ENCODE data around the gene OTUB1.
A peak's percentile ranks its signal among the peaks of the same experiment; 100 is the strongest.

- TF ChIP-seq, protein P1, sequence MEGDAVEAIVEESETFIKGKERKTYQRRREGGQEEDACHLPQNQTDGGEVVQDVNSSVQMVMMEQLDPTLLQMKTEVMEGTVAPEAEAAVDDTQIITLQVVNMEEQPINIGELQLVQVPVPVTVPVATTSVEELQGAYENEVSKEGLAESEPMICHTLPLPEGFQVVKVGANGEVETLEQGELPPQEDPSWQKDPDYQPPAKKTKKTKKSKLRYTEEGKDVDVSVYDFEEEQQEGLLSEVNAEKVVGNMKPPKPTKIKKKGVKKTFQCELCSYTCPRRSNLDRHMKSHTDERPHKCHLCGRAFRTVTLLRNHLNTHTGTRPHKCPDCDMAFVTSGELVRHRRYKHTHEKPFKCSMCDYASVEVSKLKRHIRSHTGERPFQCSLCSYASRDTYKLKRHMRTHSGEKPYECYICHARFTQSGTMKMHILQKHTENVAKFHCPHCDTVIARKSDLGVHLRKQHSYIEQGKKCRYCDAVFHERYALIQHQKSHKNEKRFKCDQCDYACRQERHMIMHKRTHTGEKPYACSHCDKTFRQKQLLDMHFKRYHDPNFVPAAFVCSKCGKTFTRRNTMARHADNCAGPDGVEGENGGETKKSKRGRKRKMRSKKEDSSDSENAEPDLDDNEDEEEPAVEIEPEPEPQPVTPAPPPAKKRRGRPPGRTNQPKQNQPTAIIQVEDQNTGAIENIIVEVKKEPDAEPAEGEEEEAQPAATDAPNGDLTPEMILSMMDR (optimal IDR thresholded peaks at IDR 0.05 in 1 of 3, IDR thresholded peaks at IDR 0.05 in 1 of 3, conservative IDR thresholded peaks at IDR 0.05 in 1 of 3; ENCODE audit: extremely low read depth in 1 of 3, insufficient read depth in 2 of 3, low read length in 3 of 3) = peak in 1 of 3 experiments; percentile 58
- no peak for TF ChIP-seq EZH2 (IDR thresholded peaks at IDR 0.05; ENCODE audit: low read length)
Observed at GRCh38 chr11:64021757-64022093, 35.5 kb downstream of the OTUB1 start.
